GM19328 (cell line): ENCODE results near the gene TMEM255B.

ENCODE experiments used
- ATAC-seq: cut with Tn5 transposase; IDR thresholded peaks from one replicate; pipeline ENCODE4 v1.9.1; 2021; ENCODE audit warnings: mild to moderate bottlenecking, moderate library complexity; ENCODE audit not compliant: unreplicated experiment

The TMEM255B gene

GRCh38 chr13:113856716-113857065 lies 97.7 kb downstream of the TMEM255B start:
- no peak for ATAC-seq

GRCh38 chr13:113857531-113858195 lies 98.6 kb downstream of the TMEM255B start:
- ATAC-seq, result no peak

DNA sequence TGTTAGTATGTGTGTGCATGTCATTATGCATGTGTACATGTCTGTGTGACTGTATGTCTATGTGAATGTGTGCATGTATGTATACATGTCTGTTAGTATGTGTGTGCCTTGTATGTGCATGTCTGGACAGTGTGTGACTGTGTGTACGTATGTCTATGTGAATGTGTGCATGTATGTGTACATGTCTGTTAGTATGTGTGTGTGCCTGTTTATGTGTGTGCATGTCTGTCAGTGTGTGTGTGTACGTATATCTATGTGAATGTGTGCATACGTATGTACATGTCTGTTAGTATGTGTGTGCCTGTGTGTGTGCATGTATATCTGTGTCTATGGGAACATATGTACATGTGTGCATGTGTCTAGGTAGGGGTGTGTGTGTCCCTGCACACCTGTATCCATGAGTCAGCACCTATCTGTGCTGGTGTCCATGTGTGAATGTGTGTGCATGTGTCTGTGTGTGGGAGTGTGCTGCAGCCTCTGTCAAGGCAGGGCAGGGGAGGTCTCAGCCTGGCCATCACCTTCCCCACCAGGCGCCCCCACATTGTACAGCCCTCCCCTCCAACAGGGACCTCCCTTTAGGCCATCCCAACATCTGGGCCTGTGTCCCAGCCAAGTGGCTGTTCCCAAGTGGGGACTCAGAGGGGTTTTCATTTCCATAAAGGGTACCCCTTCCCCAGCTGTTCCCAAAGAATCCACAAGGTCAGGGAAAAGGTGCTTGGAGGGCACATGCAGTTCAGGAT lies 100.5 kb downstream of the TMEM255B start:
- no peak for ATAC-seq

DNA sequence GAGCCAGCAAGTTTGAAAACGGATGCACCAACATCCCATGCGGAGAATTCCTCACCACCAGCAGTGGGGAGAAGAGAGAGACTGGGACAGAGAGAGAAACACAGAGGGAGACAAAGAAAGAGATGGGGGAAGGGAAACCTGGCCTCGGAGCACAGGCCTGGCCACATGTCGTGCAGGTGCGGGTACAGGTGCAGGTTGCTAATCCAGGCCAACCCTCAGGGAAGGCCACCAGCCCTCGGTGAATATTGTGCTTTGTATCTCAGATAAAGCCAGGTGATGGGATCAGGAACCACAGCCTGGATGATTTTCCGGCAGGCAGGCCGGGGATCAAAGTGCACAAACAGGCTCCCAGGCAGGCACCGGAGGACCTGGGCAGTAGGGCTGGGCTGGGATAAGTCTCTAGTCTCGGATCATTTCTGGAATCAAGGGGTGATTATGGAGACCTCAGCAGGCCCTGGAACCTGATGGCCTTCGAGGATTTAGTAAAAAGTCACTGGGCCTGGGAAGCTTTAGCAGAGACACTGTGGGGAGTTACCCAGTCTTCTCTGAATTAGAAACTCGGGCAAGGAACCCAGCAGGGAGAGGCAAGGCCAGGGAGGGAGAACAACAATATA lies 101.1 kb downstream of the TMEM255B start:
- no peak for ATAC-seq

DNA sequence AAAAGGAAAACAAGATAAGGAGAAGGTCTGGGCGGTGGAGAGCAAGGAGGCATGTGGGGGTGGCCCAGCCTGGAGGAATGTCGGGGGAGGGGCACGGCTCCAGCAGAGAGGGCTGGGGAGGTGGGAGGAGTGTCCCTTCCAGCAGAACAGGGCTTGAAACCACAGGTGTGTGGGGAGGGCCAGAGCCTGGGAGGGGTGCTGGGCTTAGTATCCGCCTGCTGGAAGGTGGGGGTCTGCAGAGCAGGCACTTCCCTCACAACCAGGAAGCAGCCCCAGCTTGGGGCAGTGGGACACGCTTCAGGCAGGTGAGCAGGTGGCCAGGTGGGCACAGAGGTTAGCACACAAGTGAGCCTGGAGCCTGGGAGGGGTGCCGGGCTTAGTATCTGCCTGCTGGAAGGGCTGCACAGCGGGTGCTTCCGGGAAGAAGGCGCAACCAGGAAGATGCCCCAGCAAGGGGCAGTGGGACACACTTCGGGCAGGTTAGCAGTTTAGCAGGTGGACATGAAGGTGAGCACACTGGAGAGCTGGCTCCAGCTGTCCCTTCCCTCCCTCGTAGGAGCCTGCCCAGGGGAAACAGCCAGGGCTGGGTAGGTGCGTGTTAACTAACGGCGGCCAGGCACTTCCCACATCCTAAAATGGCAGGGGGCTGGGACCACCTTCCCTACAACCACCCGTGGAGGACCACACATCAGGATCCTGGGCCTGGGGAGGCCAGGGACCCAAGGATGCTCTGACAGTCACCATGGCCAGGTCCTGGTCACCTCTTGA lies 101.8 kb downstream of the TMEM255B start:
- ATAC-seq, result no peak

- no peak for ATAC-seq
Measured at GRCh38 chr13:113861433-113862030, 102.5 kb downstream of the TMEM255B start.

- ATAC-seq, result no peak
Measured at GRCh38 chr13:113862191-113862930, 103.3 kb downstream of the TMEM255B start.

- ATAC-seq, result no peak
Measured at GRCh38 chr13:113862931-113863523, 104.0 kb downstream of the TMEM255B start.

DNA sequence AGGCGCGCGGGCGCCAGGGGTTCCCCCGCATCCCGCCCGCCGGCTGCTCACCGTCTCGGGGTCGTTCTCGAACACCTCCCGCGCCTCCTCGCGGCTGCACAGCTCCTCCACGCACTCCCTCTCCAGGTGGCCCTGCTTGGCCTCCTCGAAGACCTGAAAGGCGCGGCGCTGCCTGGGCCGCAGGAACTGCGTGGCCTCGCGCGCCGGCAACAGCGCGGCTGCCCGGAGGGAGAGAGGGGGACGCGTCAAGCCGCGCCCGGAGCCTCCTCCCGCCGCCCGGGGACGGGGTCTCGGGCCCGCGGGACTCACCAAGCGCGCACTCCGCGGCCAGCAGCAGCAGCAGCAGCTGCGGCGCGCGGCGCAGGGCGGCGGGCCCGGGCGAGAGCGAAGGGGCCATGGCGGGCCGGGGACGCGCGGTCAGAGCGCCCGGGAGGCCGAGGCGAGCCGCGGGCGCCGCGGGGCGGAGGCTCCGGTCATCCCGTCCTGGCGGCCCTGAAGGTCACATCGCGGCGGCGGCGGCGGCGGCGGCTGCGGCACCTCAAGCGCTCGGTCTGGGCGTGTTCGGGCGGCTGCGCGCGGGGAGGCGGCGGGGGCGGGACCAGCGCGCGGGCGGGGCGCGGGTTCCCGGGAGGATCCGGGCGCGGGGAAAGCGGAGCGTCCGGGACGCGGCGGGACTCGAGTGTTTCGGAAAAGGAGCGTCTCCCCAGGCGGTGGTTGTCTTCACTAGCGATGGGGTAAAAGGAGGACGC lies 104.7 kb downstream of the TMEM255B start, which contains the start of gene GAS6:
TSS of gene GAS6 (minus strand) at position 553 of the 749 bp plus-strand sequence. CDS start at position 397, 156 bp downstream.
- no peak for ATAC-seq

DNA sequence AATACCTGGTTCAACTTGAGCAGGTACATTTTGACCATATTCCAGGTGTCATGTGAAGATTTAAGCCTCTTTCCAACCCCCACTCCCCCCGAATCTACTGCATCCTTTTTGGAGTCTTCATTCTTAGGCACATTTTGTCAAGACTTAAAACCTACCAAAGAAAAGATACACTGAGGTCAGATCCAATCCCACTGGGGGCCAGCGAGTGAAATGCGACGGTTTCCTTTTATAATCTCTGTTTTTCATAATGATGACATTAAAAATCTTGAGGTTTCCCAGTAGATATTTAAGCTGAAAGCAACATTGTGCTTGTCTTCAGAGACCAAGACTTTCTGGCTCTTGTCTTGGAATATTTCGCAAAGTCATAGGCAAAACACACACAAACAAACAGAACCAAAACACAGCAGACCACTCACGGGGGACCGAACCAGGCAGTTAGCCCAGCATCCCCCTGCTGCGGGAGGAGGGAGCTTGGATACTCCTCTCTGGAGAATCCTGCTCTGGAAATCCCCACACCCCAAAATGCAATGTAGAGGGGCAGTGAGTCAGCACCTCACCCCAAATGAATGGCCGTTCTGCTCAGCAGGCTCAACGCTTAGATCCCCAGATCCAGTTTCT lies 105.4 kb downstream of the TMEM255B start:
- ATAC-seq, result no peak

- no peak for ATAC-seq
Measured at GRCh38 chr13:113865427-113865826, 106.4 kb downstream of the TMEM255B start.
